Measurements from ENCODE around the gene RPS6KA5. TPM values are rescaled to one million over a fixed set of nuclear protein-coding genes. Genes with fewer than 3 reads are reported as not detected.

The RPS6KA5 gene
- total RNA-seq, 1 experiment from 2014 or later, result 3.8 TPM

DNA sequence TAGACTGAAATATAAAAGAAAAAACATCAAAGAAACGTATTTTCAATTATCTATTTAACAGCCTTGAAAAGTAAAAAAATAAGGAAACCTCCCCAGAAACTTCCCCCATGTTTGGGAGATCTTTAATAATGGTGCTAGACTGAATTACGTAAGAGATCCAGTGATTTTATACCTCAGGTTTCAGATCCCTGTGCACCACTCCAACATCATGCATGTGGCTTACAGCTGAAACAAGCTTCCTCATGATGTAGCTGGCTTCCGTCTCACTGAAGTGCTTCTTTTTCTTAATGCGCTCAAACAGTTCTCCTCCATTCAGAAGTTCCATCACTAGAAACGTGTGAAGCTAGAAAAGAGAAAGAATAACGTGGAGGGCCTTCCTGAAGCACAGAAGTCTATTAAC is 166.2 kb downstream of the RPS6KA5 start:
- H3K79me2 ChIP-seq (ENCODE audit: insufficient read depth, low read length), result no peaks in the 10 kb centered on the region
- H4K8ac ChIP-seq (replicated peaks; ENCODE audit: insufficient read length, low read depth, low read length), result no peak overlapping the region
- H3K79me1 ChIP-seq (ENCODE audit: insufficient read depth, low read depth, low read length, poor library complexity, severe bottlenecking), result no peaks in the 10 kb centered on the region
- H3K27ac ChIP-seq (ENCODE audit: insufficient read length, low read depth, low read length), result no peak overlapping the region
- no peaks in the 10 kb centered on the region for H3K27me3 Mint-ChIP-seq (ENCODE audit: low read depth)
- H2BK20ac ChIP-seq (ENCODE audit: low read depth, low read length, poor library complexity, severe bottlenecking), result no peak overlapping the region
- H3K9me3 Mint-ChIP-seq, result no peaks in the 10 kb centered on the region
- no peak overlapping the region for H3K9ac ChIP-seq (ENCODE audit: extremely low read depth, insufficient read length, low read length)
- peaks cover 7 to 9% of the 10 kb centered on the region in 2 experiments for H3K4me1 Mint-ChIP-seq
- no peak overlapping the region for H2AK5ac ChIP-seq (ENCODE audit: insufficient read length, low read length)
- no peaks in the 10 kb centered on the region for H4K20me1 ChIP-seq (ENCODE audit: control insufficient read depth, insufficient read depth, insufficient read length)
- no peak overlapping the region for H3K14ac ChIP-seq (ENCODE audit: insufficient read depth, low read length)
- no peaks in the 10 kb centered on the region for H3K27me3 ChIP-seq (ENCODE audit: insufficient read depth, low read length)
- H3K23me2 ChIP-seq (ENCODE audit: insufficient read length, low read depth, low read length, poor library complexity, severe bottlenecking), result no peaks in the 10 kb centered on the region
- WGBS (ENCODE audit: extremely low coverage, insufficient read length, low lambda C conversion rate), result no CpG with 5 or more reads among the region's 6 CpGs
- DNase-seq, result no peak
- no peak overlapping the region for H2AFZ ChIP-seq (ENCODE audit: low read length)
- H3K23ac ChIP-seq (ENCODE audit: insufficient read length, low read depth, low read length), result no peak overlapping the region
- H3K36me3 Mint-ChIP-seq (ENCODE audit: insufficient read depth in 1 of 3, low read depth in 3 of 3), result no peaks in the 10 kb centered on the region
- H2BK120ac ChIP-seq (ENCODE audit: low read depth, low read length, poor library complexity, severe bottlenecking), result no peak overlapping the region
- TF ChIP-seq, protein P1, sequence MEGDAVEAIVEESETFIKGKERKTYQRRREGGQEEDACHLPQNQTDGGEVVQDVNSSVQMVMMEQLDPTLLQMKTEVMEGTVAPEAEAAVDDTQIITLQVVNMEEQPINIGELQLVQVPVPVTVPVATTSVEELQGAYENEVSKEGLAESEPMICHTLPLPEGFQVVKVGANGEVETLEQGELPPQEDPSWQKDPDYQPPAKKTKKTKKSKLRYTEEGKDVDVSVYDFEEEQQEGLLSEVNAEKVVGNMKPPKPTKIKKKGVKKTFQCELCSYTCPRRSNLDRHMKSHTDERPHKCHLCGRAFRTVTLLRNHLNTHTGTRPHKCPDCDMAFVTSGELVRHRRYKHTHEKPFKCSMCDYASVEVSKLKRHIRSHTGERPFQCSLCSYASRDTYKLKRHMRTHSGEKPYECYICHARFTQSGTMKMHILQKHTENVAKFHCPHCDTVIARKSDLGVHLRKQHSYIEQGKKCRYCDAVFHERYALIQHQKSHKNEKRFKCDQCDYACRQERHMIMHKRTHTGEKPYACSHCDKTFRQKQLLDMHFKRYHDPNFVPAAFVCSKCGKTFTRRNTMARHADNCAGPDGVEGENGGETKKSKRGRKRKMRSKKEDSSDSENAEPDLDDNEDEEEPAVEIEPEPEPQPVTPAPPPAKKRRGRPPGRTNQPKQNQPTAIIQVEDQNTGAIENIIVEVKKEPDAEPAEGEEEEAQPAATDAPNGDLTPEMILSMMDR (conservative IDR thresholded peaks at IDR 0.05), result no peak
- no peak overlapping the region for H3K18ac ChIP-seq (ENCODE audit: insufficient read length, low read depth, low read length)
- H3K4me2 ChIP-seq (ENCODE audit: insufficient read depth, insufficient read length, low read length), result no peak overlapping the region
- H3T11ph ChIP-seq (ENCODE audit: low read length), result no peak overlapping the region
- no peak overlapping the region for H3K56ac ChIP-seq (ENCODE audit: insufficient read length, low read depth, low read length)
- H3K4me1 ChIP-seq (ENCODE audit: insufficient read depth, low read length), result no peaks in the 10 kb centered on the region
- 0 out of 7 replicates have a peak overlapping the region, but pooled peaks of 1 of the 3 experiments have one; percentile 10 for H3K27ac Mint-ChIP-seq
- no peak overlapping the region for H3K4ac ChIP-seq (ENCODE audit: low read depth, low read length)
- no peak overlapping the region for H2BK15ac ChIP-seq (ENCODE audit: low read depth, low read length)
- no peak overlapping the region for H4K5ac ChIP-seq (ENCODE audit: insufficient read length, low read depth, low read length)
- no peaks in the 10 kb centered on the region for H3K9me3 ChIP-seq (ENCODE audit: control insufficient read depth, low read depth, low read length)
- H4K91ac ChIP-seq (ENCODE audit: insufficient read length, low read depth, low read length), result no peak overlapping the region
- no peak overlapping the region for H2BK12ac ChIP-seq (ENCODE audit: insufficient read length, low read depth, low read length)
- no peak overlapping the region for H3K4me3 Mint-ChIP-seq
- no peak overlapping the region for H2BK5ac ChIP-seq (ENCODE audit: insufficient read length, low read length)
